Measurements from ENCODE around the gene MRPL50.

MRPL50 gene

DNA sequence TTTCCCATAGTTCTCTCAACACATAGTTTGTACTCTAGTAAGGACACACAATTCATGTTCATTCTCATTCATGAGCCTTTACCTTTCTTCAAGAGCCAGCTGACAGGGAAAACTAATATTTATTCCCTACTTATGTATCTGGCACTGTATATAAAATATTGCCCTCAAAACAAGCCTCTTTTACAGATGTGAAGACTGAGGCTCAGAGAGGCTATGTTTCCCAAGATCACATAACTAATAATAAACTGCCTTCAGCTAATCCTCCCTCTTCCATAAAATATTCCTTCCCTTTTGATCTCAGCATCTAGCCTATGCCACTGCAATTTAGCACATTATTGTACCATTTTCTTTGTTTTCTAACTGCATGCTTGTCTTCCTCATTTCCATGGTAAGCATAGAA is 19.0 kb upstream of the MRPL50 start (continued):
- TF ChIP-seq, protein P1, sequence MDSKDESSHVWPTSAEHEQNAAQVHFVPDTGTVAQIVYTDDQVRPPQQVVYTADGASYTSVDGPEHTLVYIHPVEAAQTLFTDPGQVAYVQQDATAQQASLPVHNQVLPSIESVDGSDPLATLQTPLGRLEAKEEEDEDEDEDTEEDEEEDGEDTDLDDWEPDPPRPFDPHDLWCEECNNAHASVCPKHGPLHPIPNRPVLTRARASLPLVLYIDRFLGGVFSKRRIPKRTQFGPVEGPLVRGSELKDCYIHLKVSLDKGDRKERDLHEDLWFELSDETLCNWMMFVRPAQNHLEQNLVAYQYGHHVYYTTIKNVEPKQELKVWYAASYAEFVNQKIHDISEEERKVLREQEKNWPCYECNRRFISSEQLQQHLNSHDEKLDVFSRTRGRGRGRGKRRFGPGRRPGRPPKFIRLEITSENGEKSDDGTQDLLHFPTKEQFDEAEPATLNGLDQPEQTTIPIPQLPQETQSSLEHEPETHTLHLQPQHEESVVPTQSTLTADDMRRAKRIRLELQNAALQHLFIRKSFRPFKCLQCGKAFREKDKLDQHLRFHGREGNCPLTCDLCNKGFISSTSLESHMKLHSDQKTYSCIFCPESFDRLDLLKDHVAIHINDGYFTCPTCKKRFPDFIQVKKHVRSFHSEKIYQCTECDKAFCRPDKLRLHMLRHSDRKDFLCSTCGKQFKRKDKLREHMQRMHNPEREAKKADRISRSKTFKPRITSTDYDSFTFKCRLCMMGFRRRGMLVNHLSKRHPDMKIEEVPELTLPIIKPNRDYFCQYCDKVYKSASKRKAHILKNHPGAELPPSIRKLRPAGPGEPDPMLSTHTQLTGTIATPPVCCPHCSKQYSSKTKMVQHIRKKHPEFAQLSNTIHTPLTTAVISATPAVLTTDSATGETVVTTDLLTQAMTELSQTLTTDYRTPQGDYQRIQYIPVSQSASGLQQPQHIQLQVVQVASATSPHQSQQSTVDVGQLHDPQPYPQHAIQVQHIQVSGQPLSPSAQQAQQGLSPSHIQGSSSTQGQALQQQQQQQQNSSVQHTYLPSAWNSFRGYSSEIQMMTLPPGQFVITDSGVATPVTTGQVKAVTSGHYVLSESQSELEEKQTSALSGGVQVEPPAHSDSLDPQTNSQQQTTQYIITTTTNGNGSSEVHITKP (tag by site-specific recombination; IDR thresholded peaks at IDR 0.05) = no peak
- TF ChIP-seq ZNF157 (tag by site-specific recombination; IDR thresholded peaks at IDR 0.05) = no peak
- TF ChIP-seq, protein P2, sequence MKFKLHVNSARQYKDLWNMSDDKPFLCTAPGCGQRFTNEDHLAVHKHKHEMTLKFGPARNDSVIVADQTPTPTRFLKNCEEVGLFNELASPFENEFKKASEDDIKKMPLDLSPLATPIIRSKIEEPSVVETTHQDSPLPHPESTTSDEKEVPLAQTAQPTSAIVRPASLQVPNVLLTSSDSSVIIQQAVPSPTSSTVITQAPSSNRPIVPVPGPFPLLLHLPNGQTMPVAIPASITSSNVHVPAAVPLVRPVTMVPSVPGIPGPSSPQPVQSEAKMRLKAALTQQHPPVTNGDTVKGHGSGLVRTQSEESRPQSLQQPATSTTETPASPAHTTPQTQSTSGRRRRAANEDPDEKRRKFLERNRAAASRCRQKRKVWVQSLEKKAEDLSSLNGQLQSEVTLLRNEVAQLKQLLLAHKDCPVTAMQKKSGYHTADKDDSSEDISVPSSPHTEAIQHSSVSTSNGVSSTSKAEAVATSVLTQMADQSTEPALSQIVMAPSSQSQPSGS (tag by site-specific recombination; IDR thresholded peaks at IDR 0.05; ENCODE audit: low read depth) = no peak

DNA sequence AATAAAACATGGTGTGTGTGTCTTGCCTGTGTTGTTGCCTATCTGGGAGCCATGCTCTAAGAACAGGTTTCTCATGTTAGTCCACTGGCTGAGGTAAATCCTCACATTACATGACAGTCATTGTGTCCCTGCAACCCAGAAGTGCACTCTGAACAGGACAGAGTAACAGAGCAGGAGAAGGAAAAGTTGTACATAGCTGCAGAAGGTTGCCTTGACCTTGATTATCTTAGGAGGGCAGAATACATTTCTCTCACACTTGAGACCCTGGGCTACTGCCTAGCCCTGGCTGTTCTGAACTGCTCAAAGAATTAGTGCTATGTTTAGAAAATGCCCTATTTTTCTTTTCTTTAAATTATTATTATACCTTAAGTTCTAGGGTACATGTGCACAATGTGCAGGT is 17.2 kb upstream of the MRPL50 start:
- Histone ChIP-seq H3K4me3 (ENCODE audit: low read depth, low read length) (no peak overlapping the region), H3K36me3 (ENCODE audit: control insufficient read depth in 2 of 2, insufficient read depth in 1 of 2, low read length in 2 of 2) (no peaks in the 10 kb centered on the region), H3K9me3 (ENCODE audit: control insufficient read depth, insufficient read depth, low read depth, low read length) (no peaks in the 10 kb centered on the region), H3K27ac (ENCODE audit: extremely low read depth, low read depth, low read length) (no peak overlapping the region), H3K4me1 (ENCODE audit: control insufficient read depth, insufficient read depth, low read length) (no peaks in the 10 kb centered on the region)
- ChIA-PET CTCF (no interaction called here), POLR2A (no interaction called here)
- TF ChIP-seq ZFP3 (tag by site-specific recombination; IDR thresholded peaks at IDR 0.05; ENCODE audit: low read depth) (no peak), ZNF423 (tag by site-specific recombination; IDR thresholded peaks at IDR 0.05) (no peak), ZNF302 (tag by site-specific recombination; IDR thresholded peaks at IDR 0.05; ENCODE audit: low read depth) (no peak), SALL2 (tag by site-specific recombination; IDR thresholded peaks at IDR 0.05; ENCODE audit: borderline replicate concordance) (no peak)
- TF ChIP-seq, protein P3, sequence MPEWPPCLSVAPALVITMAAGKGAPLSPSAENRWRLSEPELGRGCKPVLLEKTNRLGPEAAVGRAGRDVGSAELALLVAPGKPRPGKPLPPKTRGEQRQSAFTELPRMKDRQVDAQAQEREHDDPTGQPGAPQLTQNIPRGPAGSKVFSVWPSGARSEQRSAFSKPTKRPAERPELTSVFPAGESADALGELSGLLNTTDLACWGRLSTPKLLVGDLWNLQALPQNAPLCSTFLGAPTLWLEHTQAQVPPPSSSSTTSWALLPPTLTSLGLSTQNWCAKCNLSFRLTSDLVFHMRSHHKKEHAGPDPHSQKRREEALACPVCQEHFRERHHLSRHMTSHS (tag by site-specific recombination; IDR thresholded peaks at IDR 0.05) = no peak

DNA sequence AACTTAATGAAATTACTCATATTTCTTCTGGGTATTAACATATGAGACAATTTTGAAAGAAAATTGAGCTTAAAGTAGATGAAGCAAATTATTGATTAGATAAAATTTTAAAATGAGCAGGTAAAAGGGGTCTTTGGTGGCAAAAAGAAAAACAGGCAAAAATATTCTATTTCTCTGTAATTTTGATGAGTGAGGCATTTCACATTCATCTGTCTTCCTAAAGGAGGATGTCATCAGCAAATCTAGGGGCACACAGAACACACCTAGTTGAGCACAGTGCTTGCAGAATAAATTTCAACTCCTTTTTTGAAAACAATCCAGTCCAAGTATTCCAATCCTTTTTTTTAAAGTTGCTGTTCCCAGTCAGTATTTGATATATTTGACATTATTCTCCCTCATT is 16.4 kb upstream of the MRPL50 start:
- Histone ChIP-seq H3K27ac (ENCODE audit: extremely low read depth, low read depth, low read length) (no peak overlapping the region), H3K36me3 (ENCODE audit: control insufficient read depth in 2 of 2, insufficient read depth in 1 of 2, low read length in 2 of 2) (no peaks in the 10 kb centered on the region), H3K9me3 (ENCODE audit: control insufficient read depth, insufficient read depth, low read depth, low read length) (no peaks in the 10 kb centered on the region), H3K4me3 (ENCODE audit: low read depth, low read length) (no peak overlapping the region), H3K4me1 (ENCODE audit: control insufficient read depth, insufficient read depth, low read length) (no peaks in the 10 kb centered on the region)
- ChIA-PET CTCF (no interaction called here), POLR2A (no interaction called here)
- TF ChIP-seq ZNF292 (tag by site-specific recombination; IDR thresholded peaks at IDR 0.05; ENCODE audit: borderline replicate concordance, low read depth) (no peak), ZNF404 (tag by site-specific recombination; IDR thresholded peaks at IDR 0.05) (no peak), RBAK (tag by site-specific recombination; IDR thresholded peaks at IDR 0.05) (no peak), ZNF366 (tag by site-specific recombination; conservative IDR thresholded peaks at IDR 0.05) (no peak), ZBTB21 (tag by site-specific recombination; IDR thresholded peaks at IDR 0.05) (no peak), ZFP37 (tag by site-specific recombination; IDR thresholded peaks at IDR 0.05) (no peak), ZBTB8A (tag by site-specific recombination; IDR thresholded peaks at IDR 0.05) (no peak), ZNF473 (tag by site-specific recombination; IDR thresholded peaks at IDR 0.05) (no peak), ZNF529 (tag by site-specific recombination; IDR thresholded peaks at IDR 0.05; ENCODE audit: insufficient replicate concordance) (no peak), ZNF202 (tag by site-specific recombination; IDR thresholded peaks at IDR 0.05; ENCODE audit: borderline replicate concordance) (no peak), ZNF114 (tag by site-specific recombination; IDR thresholded peaks at IDR 0.05) (no peak), ZXDB (tag by site-specific recombination; IDR thresholded peaks at IDR 0.05) (no peak), GLIS2 (tag by site-specific recombination; IDR thresholded peaks at IDR 0.05) (no peak)
- TF ChIP-seq, protein P4, sequence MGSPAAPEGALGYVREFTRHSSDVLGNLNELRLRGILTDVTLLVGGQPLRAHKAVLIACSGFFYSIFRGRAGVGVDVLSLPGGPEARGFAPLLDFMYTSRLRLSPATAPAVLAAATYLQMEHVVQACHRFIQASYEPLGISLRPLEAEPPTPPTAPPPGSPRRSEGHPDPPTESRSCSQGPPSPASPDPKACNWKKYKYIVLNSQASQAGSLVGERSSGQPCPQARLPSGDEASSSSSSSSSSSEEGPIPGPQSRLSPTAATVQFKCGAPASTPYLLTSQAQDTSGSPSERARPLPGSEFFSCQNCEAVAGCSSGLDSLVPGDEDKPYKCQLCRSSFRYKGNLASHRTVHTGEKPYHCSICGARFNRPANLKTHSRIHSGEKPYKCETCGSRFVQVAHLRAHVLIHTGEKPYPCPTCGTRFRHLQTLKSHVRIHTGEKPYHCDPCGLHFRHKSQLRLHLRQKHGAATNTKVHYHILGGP (tag by site-specific recombination; IDR thresholded peaks at IDR 0.05) = no peak
- TF ChIP-seq, protein P5, sequence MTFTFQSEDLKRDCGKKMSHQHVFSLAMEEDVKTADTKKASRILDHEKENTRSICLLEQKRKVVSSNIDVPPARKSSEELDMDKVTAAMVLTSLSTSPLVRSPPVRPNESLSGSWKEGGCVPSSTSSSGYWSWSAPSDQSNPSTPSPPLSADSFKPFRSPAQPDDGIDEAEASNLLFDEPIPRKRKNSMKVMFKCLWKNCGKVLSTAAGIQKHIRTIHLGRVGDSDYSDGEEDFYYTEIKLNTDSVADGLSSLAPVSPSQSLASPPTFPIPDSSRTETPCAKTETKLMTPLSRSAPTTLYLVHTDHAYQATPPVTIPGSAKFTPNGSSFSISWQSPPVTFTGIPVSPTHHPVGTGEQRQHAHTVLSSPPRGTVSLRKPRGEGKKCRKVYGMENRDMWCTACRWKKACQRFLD (tag by site-specific recombination; IDR thresholded peaks at IDR 0.05) = no peak
- TF ChIP-seq, protein P6, sequence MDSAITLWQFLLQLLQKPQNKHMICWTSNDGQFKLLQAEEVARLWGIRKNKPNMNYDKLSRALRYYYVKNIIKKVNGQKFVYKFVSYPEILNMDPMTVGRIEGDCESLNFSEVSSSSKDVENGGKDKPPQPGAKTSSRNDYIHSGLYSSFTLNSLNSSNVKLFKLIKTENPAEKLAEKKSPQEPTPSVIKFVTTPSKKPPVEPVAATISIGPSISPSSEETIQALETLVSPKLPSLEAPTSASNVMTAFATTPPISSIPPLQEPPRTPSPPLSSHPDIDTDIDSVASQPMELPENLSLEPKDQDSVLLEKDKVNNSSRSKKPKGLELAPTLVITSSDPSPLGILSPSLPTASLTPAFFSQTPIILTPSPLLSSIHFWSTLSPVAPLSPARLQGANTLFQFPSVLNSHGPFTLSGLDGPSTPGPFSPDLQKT (IDR thresholded peaks at IDR 0.05; ENCODE audit: borderline replicate concordance, low read depth, low read length) = no peak

All from HEK293 (cell line).